Measurements from ENCODE around the gene PTH2. TPM values are rescaled to one million over a fixed set of nuclear protein-coding genes. Genes with fewer than 3 reads are reported as not detected.

Gene PTH2
- total and polyA plus RNA-seq, 10 of the 15 experiments (the other 5 are each of a cell fraction or from before 2014, with no cell fraction given), result not detected

- in situ Hi-C loops (cut with MboI), result no loop called here
- BruUV-seq (replicated peaks), result no TSS peak
- CTCF ChIA-PET, result interaction anchor here (0.6 to 2.9 kb wide), 10 partner anchors 8 to 78 kb away, joined by 3 to 7 read pairs (median 4); no protein-coding TSS in a partner anchor
- Histone ChIP-seq H4K20me1 (ENCODE audit: control insufficient read depth, insufficient read depth) (no peaks in the 10 kb centered on the region), H3K27ac (ENCODE audit: control insufficient read depth, insufficient read depth) (no peak overlapping the region), H3K4me1 (ENCODE audit: control insufficient read depth, insufficient read depth, low read length) (peaks cover 6% of the 10 kb centered on the region), H3K9ac (ENCODE audit: control insufficient read depth, insufficient read depth, low read length) (no peak overlapping the region), H3K4me3 (no peak overlapping the region), H3K27me3 (replicated peaks in 1 of 2; ENCODE audit: control insufficient read depth in 2 of 2, insufficient read depth in 2 of 2, low read length in 1 of 2) (no peaks in the 10 kb centered on the region), H2AFZ (ENCODE audit: control insufficient read depth, low read depth, low read length) (peak overlapping the region; percentile 35), H3K4me2 (ENCODE audit: control insufficient read depth, insufficient read depth) (no peak overlapping the region; the same call in 1 of the 2 replicates), H3K36me3 (ENCODE audit: control insufficient read depth in 2 of 2, insufficient read depth in 2 of 2, low read length in 1 of 2) (no peaks in the 10 kb centered on the region), H3K79me2 (ENCODE audit: control insufficient read depth, insufficient read depth, low read length) (no peaks in the 10 kb centered on the region), H3K9me3 (replicated peaks; ENCODE audit: control insufficient read depth, insufficient read depth, low read length) (no peaks in the 10 kb centered on the region)
- RAD21 ChIA-PET (ENCODE audit: unreplicated experiment), result interaction anchor here (0.7 to 1.8 kb wide), 6 partner anchors 10 to 66 kb away, joined by 3 to 5 read pairs (median 4); no protein-coding TSS in a partner anchor
- POLR2A ChIA-PET, result interaction anchor here (0.6 to 1.5 kb wide), 3 partner anchors 14 to 584 kb away, joined by 4 to 6 read pairs (median 5); partner anchors contain the start of gene PIH1D1
- DNase-seq (ENCODE audit: low read depth, low spot score) (no peak), FAIRE-seq (no peak), ATAC-seq (peak; percentile 70)
- SMC1A ChIA-PET (ENCODE audit: uncharacterized antibody, unreplicated experiment), result interaction anchor here (0.9 to 2.0 kb wide), 3 partner anchors 12 to 22 kb away, joined by 3 to 11 read pairs (median 7); partner anchors contain the start of gene GFY
- WGBS (ENCODE audit: insufficient coverage, insufficient replicate concordance, low lambda C conversion rate, missing lambda C conversion rate), result 35% methylated on average over 7 of the region's 7 CpGs
- TF ChIP-seq PKNOX1 (IDR thresholded peaks at IDR 0.05) (peak; percentile 52; the same call in 1 of the 2 replicates), RCOR1 (conservative IDR thresholded peaks at IDR 0.05; ENCODE audit: low read depth, low read length) (no peak)
- intact Hi-C loops (cut with micrococcal nuclease; ENCODE audit: unreplicated experiment), result no loop called here
Measured at GRCh38 chr19:49403404-49404187, 19.6 kb downstream of the PTH2 start.

DNA sequence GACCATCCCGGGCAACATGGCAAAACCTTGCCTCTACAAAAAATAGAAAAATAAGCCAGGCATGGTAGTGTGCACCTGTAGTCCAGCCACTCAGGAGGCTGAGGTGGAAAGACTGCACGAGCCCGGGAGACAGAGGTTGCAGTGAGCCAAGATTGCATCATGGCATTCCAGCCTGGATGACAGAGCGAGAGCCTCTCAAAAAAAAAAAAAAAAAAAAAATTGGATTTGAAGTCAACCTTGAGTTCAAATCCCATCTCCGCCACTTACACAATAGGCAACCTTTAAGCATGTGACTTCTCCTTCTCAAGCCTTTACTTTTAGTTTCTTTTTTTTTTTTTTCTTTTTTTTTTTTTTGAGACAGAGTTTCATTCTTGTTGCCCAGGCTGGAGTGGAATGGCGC lies 23.2 kb downstream of the PTH2 start:
- in situ Hi-C loops (cut with MboI) (no loop called here), intact Hi-C loops (cut with micrococcal nuclease; ENCODE audit: unreplicated experiment) (no loop called here)
- no peaks in the 10 kb centered on the region for H3K27me3 ChIP-seq (replicated peaks in 1 of 2; ENCODE audit: control insufficient read depth in 2 of 2, insufficient read depth in 2 of 2, low read length in 1 of 2)
- no peak overlapping the region for H3K4me3 ChIP-seq
- ATAC-seq (no peak), FAIRE-seq (no peak), DNase-seq (ENCODE audit: low read depth, low spot score) (no peak)
- H3K79me2 ChIP-seq (ENCODE audit: control insufficient read depth, insufficient read depth, low read length), result no peaks in the 10 kb centered on the region
- H3K4me2 ChIP-seq (ENCODE audit: control insufficient read depth, insufficient read depth), result no peak overlapping the region
- no peak overlapping the region for H3K9ac ChIP-seq (ENCODE audit: control insufficient read depth, insufficient read depth, low read length)
- WGBS (ENCODE audit: insufficient coverage, insufficient replicate concordance, low lambda C conversion rate, missing lambda C conversion rate), result 94% methylated on average over 6 of the region's 6 CpGs
- H2AFZ ChIP-seq (ENCODE audit: control insufficient read depth, low read depth, low read length), result no peak overlapping the region
- CTCF ChIA-PET, result no interaction called here
- H3K36me3 ChIP-seq (ENCODE audit: control insufficient read depth in 2 of 2, insufficient read depth in 2 of 2, low read length in 1 of 2), result no peaks in the 10 kb centered on the region
- H4K20me1 ChIP-seq (ENCODE audit: control insufficient read depth, insufficient read depth), result no peaks in the 10 kb centered on the region
- no TSS peak for BruUV-seq (replicated peaks)
- SMC1A ChIA-PET (ENCODE audit: uncharacterized antibody, unreplicated experiment), result interaction anchor here (1.7 kb wide), 1 partner anchor 15 kb away, joined by 4 read pairs; no protein-coding TSS in a partner anchor
- RAD21 ChIA-PET (ENCODE audit: unreplicated experiment), result interaction anchor here (1.2 kb wide), 1 partner anchor 8 kb away, joined by 3 read pairs; no protein-coding TSS in a partner anchor
- H3K4me1 ChIP-seq (ENCODE audit: control insufficient read depth, insufficient read depth, low read length), result peaks cover 4% of the 10 kb centered on the region
- no peak overlapping the region for H3K27ac ChIP-seq (ENCODE audit: control insufficient read depth, insufficient read depth)
- H3K9me3 ChIP-seq (replicated peaks; ENCODE audit: control insufficient read depth, insufficient read depth, low read length), result no peaks in the 10 kb centered on the region
- POLR2A ChIA-PET, result interaction anchor here (1.5 kb wide), 1 partner anchor 10 kb away, joined by 3 read pairs; no protein-coding TSS in a partner anchor
- TF ChIP-seq POU2F2 (IDR thresholded peaks at IDR 0.05; ENCODE audit: borderline replicate concordance, low read depth, low read length) (no peak), CHD1 (IDR thresholded peaks at IDR 0.05; ENCODE audit: low read depth, low read length) (no peak), RBBP5 (conservative IDR thresholded peaks at IDR 0.05) (no peak), ZNF687 (IDR thresholded peaks at IDR 0.05) (no peak)
- TF ChIP-seq, protein P1, sequence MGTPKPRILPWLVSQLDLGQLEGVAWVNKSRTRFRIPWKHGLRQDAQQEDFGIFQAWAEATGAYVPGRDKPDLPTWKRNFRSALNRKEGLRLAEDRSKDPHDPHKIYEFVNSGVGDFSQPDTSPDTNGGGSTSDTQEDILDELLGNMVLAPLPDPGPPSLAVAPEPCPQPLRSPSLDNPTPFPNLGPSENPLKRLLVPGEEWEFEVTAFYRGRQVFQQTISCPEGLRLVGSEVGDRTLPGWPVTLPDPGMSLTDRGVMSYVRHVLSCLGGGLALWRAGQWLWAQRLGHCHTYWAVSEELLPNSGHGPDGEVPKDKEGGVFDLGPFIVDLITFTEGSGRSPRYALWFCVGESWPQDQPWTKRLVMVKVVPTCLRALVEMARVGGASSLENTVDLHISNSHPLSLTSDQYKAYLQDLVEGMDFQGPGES (IDR thresholded peaks at IDR 0.05), result no peak

Measured in GM12878 (cell line).